NCI-H2196 treated with DMSO at 0.1 percent for 48 hours (cell line): ENCODE data around the gene HMGCS2.
"Not testable (repeated sequence)": the region's sequence is repeated elsewhere in the genome, so short reads cannot be mapped to it uniquely, and the experiment has no call there.

Source experiments
- DNase-seq: peaks from one replicate; lab custom pipeline; 2025; ENCODE audit not compliant: unreplicated experiment; lab: John Stamatoyannopoulos, UW

The HMGCS2 gene

DNA sequence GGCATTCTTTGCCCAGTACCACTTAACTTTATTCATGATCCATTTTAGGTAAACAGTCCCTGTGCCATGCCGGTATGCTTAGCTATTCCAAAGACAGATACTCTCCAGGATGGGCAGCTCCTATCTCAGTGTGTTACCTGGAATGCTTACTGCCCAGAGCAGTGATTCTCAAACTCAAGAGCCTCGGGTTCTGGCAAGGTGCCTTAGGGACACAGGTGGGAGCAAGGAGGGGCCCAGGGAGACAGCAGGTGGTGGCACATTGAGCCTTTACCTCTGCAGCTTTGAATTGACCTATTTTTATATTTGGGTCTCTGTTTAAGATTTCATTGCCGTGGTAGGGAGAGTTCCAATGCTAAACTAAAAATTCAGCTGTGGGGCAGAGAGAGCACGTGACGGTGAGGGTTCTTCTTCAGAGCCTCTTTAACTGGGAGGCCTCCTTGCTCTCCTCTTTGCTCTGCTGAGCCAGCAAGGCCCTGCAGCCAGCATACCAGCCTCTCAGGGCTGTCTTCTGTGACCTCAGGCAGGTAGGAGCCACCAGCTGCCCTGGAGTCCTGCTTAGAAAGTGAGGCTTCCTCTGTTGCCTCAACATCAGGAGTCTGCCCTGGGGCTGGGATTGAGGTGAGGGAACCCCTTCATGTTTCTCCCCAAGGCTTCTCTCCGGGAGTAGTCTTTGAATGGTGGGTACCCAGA is 36.8 kb downstream of the HMGCS2 start:
- DNase-seq, result no peak

DNA sequence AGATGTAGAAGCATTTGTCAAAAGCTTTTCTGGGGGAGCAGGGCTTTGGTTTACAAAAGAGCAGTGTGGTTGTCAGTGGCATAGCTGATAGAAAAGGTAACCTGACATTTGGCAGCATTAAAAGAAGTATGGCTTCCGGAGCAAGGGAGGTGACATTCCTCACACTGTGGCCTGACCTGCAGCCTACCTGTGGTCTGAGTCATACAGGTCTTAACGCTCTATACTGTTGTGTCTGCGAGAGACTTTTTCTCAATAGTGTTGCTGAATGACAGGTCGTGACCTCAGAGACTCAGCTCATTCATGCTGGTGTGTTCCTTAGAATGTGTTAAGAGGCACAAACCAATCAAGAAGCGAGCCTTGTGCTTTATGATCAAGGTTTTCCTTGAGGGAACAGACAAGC is 37.6 kb downstream of the HMGCS2 start:
- no peak for DNase-seq

DNA sequence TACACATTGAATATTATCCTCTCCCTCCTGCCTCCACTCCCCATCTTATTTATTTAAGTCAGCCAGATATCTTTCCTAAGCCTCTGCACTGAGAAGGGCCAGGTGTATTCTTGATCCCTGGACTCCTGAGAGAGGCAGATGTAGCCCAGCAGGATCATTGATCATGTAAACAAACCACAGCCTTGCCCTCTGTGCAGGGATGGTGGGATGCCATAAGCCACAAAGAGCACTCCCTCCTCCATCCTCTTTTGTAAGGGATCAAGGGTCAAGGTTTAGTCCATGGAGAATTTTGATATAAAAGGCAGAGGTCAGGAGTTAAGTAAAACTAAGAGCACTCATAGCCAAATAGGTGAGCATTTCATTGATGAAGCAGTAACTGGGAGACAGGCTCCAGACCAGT is 39.7 kb downstream of the HMGCS2 start:
- no peak for DNase-seq

DNA sequence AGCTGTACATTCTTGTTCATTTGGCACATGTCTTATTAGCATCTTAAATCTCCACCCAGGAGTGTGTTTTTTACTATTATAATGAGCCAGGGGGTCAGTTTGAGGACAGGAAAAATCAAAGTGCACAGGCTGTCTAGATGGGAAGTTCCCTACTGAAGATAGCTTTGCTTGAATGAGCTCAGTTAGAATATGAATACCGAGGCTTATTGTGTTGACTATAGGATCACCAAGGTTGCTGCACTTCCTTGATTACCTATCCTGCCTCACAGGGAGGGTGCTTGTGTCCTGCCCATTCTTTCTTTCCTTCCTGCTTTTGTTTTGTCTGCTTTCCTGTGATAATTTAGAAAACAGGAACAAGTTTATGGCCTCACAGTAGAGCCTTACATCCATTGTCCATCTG is 40.7 kb downstream of the HMGCS2 start:
- no peak for DNase-seq

DNA sequence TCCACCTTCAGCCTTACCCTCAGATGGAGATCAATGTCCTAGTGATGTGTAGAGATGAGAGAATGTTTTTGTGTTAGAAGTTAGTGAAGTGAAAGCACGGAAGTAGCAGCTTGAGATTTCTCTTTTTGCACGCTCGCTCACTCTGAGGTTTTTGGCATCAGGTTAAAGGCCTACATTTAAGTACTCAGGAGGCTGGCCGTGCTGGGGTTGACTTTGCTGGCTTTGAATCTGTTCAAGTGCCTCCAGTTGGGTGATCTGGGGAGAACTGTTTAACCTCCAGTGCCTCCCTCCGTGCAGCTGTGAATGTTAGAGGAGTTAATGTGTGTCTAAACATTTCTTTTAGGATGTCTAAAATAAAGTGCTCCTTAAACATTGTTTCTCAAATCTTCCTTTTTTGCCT is 43.1 kb downstream of the HMGCS2 start:
- no peak for DNase-seq

DNA sequence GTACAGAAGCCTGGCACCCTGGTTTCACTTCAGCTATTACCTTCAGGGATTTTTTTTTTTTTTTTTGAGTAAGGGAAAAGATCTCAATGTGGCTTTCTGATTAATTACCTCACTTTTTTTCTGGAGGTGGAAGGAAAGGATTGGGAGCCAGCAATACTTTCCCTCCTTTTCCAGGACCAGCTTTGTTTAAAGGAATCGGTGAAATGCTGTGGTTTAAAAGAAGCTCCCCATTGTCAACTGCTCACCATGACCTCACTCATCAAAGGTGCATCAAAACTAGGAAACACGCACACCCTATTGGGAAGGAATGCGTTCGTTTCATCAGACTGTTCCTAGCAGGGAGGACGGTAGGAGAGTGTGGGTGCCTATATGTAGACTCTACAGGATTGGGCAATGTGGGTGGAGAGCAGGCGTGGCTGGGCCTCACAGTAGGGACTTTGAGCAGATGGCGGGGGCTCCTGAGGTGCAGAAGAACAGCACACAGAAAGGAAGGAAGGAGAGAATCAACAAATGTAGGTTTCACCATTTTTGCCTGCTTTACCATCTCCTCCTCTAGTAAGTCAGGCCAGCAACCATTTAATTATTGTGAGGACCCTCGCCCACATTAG is 44.0 kb downstream of the HMGCS2 start:
- DNase-seq, result no peak

DNA sequence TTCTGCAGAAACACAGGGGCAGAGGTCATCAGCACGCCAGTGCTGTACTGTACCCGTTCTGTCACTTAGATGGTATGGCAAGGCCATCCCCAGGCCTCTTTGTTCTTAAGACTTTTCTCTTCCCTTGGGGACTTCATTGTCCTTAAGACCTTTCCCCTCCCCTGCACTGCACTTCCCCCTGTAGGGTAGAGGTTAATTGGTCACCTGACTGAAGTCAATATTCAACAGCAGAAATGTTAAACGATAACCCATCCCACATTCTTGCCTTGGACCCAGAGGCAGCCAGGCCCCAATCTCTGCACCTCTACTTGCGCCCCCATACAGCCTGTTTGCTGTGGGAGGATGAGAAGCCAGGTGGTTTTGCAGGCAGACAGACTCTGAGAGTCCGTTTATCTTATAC is 46.8 kb downstream of the HMGCS2 start:
- no peak for DNase-seq

DNA sequence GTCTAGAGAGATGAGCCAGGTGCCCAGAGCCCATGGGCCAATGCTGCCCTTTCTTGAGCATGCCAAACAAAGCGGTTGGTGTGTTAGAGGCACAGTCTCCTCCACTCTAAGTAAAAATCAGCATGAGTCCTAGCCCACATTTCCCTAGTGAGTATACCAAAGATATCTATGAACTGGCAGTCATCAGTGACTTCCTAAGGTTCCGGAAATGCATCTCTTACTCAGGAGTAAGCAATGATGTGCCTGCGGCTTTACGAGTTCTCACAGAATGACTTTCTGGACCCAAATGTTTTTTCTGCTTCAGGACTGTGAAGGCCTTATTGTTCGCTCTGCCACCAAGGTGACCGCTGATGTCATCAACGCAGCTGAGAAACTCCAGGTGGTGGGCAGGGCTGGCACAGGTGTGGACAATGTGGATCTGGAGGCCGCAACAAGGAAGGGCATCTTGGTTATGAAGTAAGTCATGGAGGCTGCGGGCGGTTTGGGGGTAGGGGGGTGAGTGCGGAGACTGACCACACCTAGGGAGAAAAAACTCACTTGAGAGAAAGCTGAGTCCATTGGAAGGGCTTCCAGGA is 47.8 kb downstream of the HMGCS2 start:
- no peak for DNase-seq

DNA sequence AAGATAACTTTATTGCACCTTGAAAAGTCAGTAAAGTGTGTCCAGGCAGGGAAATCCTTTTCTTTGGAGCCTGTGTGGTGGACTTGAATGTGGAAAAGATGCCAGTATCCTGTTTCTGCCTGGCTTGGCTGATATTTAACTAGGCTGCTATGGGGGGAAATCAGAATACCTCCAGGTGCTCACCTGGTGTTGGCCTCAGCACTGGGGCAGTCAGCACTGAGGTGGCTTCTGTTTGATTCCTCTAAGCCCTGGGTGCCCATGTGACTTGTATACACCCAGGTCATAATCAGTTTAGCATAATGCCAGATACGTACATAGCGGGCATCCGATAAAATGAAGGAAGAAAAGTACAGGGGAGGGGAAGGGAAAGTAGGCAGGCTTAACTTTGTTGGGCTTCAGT is 49.7 kb downstream of the HMGCS2 start:
- no peak for DNase-seq

DNA sequence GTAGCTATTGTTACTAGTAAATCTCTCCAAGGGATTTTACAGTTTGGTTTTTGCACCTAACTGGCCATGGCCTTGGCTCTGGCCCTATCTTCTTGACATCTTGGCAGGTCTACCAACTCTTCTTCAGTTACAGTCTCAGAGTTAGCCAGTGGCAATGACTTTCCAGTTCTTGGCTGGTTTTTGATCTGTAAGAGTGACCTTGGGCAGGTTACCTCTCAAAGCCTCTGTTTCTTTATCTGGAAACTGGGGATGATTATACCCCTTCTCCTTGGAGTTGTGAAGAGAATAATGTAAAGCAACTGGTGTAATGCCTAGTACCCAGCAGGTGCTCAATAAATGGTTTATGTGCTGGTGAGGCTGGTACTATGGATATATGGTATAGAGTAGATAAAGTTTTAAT is 50.3 kb downstream of the HMGCS2 start:
- no peak for DNase-seq

DNA sequence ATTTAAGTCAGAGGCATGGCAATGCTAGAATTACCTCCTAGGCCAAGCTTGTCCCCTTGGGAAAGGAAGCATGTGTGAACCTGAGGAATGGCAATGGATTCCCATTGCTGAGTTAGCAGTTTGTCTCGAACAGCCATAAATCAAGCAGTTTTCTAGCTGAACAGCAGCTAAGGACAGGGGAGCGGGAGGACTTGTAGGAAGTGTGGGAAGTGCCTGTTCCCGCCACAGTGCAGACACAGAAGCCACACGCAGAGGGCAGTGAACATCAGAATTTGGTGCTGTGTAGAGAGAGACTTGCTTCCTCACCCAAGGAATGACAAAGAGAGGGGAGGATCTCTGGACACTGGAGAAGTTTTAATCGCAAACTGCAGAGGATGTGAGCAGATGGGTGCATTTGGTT is 53.2 kb downstream of the HMGCS2 start:
- no peak for DNase-seq

DNA sequence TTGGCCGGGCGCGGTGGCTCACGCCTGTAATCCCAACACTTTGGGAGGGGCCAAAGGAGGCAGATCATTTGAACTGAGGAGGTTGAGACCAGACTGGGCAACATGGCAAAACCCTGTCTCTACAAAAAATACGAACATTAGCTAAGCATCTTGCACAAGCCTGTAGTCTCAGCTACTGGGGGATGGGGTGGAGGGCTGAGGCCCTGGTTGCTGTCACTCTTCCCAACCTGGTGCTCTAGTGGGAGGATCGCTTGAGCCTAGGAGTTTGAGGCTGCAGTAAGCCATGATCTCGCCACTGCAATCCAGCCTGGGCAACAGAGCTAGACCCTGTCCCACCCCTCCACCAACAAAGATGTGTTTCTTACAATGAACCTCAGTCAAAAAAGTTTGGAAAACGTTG is 54.1 kb downstream of the HMGCS2 start:
- DNase-seq, result no peak

DNA sequence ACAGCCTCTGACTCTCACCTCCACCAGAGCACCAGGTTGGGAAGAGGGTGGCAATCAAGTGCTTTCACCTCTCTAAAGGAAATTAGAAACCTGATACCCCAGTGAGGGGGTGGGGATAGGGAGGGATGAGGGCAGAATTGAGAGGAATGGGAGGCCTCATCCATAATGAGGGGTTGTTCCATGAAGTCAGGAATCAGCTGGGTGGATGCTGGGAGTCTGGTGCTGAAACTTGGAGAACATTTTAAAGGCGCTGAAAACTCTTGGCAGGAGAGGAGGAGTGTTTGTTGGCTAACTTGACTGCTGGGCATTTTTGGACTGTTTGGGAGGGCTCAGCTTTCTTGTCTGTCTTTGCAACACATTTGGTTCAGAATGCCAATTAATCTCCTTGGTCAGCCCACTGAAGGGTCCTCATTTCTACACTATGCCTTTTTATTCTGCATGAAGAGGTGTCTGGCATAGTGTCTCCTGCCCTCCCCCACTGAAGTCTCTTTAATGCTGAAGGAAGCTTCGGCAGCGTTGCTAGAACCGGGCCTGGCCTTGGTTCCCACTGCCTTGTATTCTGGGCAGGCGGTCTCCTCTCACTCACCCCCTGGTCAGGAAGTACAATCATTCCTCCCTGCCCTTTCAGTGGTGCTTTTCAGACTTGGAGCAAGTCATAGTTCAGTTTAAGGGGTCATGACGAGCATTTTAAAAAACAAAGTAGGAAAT is 54.8 kb downstream of the HMGCS2 start:
- no peak for DNase-seq

DNA sequence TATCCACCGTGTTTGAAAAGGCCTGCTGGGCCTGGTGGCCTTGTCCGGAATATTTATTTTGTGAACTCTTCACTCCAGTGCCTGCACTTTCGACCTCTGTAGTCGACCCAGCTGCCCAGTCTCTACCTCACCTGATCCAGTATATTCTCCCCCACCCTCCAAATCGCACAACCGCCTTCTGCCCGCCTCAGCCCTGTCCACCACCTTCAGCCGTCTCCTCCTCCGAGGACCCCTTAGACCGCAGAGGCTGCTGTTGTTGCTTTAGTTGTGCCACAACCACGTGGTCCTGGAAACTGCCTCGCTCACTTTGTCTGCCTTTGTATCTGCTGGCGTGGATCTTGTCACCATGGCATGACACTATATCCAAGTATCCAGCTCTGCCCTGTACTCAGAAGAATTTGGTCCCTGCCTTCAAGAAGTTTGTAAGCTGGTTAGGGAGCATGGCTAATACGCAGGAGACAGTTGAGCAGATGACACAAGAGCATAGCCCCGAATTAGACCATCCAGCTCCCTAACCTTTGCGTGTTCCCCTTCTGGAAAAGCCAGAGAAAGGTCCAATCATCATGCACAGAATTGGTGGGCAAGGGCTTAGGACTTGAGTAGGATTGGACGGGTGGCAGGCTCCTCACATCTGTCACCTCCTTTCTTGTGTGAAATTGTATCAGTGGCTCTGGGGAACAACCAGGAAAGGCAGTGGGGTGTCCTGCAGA is 55.5 kb downstream of the HMGCS2 start:
- DNase-seq, result no peak

DNA sequence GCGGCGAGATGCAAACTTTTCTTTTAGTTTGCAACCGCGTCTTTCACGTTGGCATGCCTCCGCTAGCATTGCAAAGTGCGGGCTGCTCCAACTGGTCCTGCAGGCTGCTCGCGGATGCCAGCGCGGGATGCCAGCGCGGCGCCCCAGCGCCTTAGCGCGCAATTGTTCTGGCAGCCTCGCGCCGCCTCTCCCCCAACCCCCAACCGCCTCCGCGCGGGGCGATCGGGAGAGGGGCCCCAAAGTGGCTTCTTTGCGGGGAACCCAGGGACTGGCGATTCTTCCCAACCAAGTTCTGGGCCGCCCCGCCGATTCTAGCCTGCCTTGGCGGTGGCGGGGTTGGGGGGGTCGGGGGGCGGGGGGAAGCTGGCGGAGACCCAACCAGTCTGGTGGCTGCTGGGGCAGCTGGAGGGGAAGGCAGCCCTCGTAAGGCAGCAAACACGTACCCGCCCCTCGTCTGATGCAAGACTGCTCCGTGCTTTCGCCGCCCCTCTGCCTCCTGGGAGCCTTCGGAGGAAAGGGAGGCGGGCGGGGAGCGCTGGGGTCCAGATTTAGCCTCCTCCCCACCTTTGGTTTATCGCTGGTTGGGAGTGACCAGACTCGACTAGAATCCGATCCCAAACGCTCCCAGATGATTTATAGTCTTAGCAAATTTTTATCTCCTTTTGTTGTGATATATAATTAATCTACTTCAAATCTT is 56.2 kb downstream of the HMGCS2 start:
- no peak for DNase-seq

DNA sequence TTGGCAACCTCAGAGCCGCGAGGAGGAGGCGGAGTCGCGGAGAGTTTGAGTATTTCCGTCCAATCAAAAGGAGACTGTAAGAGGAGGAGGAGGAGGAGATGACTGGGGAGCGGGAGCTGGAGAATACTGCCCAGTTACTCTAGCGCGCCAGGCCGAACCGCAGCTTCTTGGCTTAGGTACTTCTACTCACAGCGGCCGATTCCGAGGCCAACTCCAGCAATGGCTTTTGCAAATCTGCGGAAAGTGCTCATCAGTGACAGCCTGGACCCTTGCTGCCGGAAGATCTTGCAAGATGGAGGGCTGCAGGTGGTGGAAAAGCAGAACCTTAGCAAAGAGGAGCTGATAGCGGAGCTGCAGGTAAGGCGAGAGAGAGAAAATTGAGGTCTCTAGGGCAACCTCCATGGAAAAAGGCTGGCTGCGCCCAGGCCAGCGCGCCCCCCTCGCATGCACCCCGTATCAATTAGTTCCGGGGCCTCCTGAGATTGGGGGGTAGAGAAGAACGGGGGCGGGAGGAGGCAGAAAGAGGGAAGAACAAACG is 56.8 kb downstream of the HMGCS2 start, which contains the start of gene PHGDH:
PHGDH (plus strand) TSS at position 131 of the 538 bp plus-strand sequence; CDS start at position 220, 89 bp downstream.
- DNase-seq, result peak; percentile 71

DNA sequence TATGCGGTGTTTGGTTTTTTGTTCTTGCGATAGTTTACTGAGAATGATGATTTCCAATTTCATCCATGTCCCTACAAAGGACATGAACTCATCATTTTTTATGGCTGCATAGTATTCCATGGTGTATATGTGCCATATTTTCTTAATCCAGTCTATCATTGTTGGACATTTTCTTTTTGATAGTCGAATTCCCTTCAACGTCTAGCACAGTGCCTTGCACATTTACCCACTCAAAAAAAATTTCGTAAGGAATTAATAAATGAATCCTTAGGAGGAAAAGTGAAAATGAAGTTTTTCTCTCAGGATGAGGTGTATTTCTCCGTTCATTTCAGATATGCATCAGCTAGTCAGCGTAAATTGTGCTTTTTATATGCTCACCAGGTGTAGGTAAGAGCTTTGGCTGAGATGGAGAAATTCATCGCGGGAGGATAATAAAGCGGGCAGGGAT is 57.3 kb downstream of the HMGCS2 start:
- not testable (repeated sequence) for DNase-seq

DNA sequence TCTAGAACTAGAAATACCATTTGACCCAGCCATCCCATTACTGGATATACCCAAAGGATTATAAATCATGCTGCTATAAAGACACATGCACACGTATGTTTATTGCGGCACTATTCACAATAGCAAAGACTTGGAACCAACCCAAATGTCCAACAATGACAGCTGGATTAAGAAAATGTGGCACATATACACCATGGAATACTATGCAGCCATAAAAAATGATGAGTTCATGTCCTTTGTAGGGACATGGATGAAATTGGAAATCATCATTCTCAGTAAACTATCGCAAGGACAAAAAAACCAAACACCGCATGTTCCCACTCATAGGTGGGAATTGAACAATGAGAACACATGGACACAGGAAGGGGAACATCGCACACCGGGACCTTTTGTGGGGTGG is 62.1 kb downstream of the HMGCS2 start:
- not testable (repeated sequence) for DNase-seq

DNA sequence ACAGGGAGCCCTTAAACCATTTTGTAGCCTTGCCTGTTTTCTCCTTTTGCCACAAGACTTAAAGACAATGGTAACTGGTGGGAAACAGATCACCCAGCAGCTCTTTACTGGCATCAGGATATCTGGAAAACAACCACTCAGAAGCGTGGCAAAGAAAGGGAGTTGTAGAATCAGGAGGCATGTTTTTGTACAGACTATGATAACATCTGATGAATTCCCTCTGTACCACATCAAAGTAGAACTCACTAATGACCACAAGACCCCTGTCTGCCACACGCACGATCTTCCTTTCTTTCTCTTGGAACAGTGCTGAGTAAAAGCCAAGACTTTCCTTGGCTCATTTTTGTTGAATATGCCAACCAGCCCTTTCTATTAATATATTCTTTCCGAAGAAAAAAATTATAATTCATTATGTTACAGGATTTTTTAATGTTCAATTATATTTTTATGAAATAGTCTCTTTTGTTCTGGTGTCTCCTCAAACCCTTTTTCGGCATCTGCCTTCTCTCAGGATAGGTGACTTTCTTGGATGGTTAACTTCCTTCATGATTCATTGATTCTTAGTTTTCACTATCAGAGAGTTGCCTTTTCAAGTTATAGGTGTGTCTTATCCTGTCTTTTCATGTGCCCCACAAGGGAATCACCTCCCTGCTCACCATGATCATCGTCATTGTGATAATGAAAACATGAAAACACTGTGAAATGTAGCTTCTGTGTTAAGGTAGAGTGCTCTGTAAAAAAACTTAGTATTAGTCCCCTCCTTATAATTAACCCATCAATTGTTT is 64.8 kb downstream of the HMGCS2 start:
- DNase-seq, result no peak

DNA sequence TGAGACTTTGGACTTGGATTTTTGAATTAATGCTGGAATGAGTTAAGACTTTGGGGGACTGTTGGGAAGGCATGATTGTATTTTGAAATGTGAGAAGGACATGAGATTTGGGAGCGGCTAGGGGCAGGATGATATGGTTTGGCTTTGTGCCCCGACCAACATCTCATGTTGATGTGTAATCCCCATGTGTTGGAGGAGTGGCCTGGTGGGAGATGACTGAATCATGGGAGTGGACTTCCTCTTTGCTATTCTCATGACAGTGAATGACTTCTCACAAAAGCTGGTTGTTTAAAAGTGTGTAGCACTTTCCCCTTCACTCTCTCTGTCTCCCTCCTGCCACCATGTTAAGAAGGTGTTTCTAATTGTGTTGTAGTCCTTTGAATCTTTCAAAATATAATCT is 66.3 kb downstream of the HMGCS2 start:
- no peak for DNase-seq
